KOPT-K1 (cell line): Measurements from ENCODE around the gene COL1A2.

Experiments used
- H3K27ac ChIP-seq: fragments of 200-600 bp; sonication (generic); 2 replicates; pipeline ENCODE4 v1.5.1; 2016; ENCODE audit warnings: antibody characterized with exemption, mild to moderate bottlenecking, low read depth, low read length; ENCODE audit not compliant: poor library complexity, severe bottlenecking
- H3K36me3 ChIP-seq: fragments of 200-600 bp; sonication (generic); 2 replicates; pipeline ENCODE4 v1.5.1; 2017; ENCODE audit warnings: antibody characterized with exemption, mild to moderate bottlenecking, low read length, moderate library complexity; ENCODE audit not compliant: insufficient read depth
- H3K9me3 ChIP-seq: fragments of 200-600 bp; sonication (generic); 2 replicates; pipeline ENCODE4 v1.5.1; 2017; ENCODE audit warnings: antibody characterized with exemption, low read length, mild to moderate bottlenecking; ENCODE audit not compliant: insufficient read depth, poor library complexity, severe bottlenecking

Gene COL1A2

GRCh38 chr7:94394109-94394436 lies 622 bp upstream of the COL1A2 start:
- Histone ChIP-seq H3K9me3 (no peaks in the 10 kb centered on the region), H3K27ac (no peak overlapping the region), H3K36me3 (no peaks in the 10 kb centered on the region)

GRCh38 chr7:94395141-94396036 lies 694 bp downstream of the COL1A2 start:
- H3K27ac ChIP-seq = no peak overlapping the region
- no peaks in the 10 kb centered on the region for H3K9me3 ChIP-seq
- no peaks in the 10 kb centered on the region for H3K36me3 ChIP-seq

- no peaks in the 10 kb centered on the region for H3K36me3 ChIP-seq
- H3K27ac ChIP-seq = no peak overlapping the region
- H3K9me3 ChIP-seq = no peaks in the 10 kb centered on the region
Measured at GRCh38 chr7:94396037-94396431, 1.3 kb downstream of the COL1A2 start.

GRCh38 chr7:94396596-94396995 lies 1.9 kb downstream of the COL1A2 start:
- no peaks in the 10 kb centered on the region for H3K36me3 ChIP-seq
- no peak overlapping the region for H3K27ac ChIP-seq
- no peaks in the 10 kb centered on the region for H3K9me3 ChIP-seq

- no peak overlapping the region for H3K27ac ChIP-seq
- no peaks in the 10 kb centered on the region for H3K9me3 ChIP-seq
- no peaks in the 10 kb centered on the region for H3K36me3 ChIP-seq
Measured at GRCh38 chr7:94397722-94398121, 3.0 kb downstream of the COL1A2 start.

- Histone ChIP-seq H3K9me3 (no peaks in the 10 kb centered on the region), H3K27ac (no peak overlapping the region), H3K36me3 (no peaks in the 10 kb centered on the region)
Measured at GRCh38 chr7:94398841-94399240, 4.1 kb downstream of the COL1A2 start.

- Histone ChIP-seq H3K27ac (no peak overlapping the region), H3K9me3 (no peaks in the 10 kb centered on the region), H3K36me3 (no peaks in the 10 kb centered on the region)
Measured at GRCh38 chr7:94400022-94400421, 5.3 kb downstream of the COL1A2 start.

GRCh38 chr7:94400643-94401427 lies 6.1 kb downstream of the COL1A2 start:
- Histone ChIP-seq H3K9me3 (no peaks in the 10 kb centered on the region), H3K27ac (no peak overlapping the region), H3K36me3 (no peaks in the 10 kb centered on the region)

GRCh38 chr7:94401428-94401814 lies 6.7 kb downstream of the COL1A2 start:
- Histone ChIP-seq H3K9me3 (no peaks in the 10 kb centered on the region), H3K27ac (no peak overlapping the region), H3K36me3 (no peaks in the 10 kb centered on the region)

GRCh38 chr7:94403546-94403945 lies 8.9 kb downstream of the COL1A2 start:
- no peak overlapping the region for H3K27ac ChIP-seq
- no peaks in the 10 kb centered on the region for H3K36me3 ChIP-seq
- no peaks in the 10 kb centered on the region for H3K9me3 ChIP-seq

- Histone ChIP-seq H3K36me3 (no peaks in the 10 kb centered on the region), H3K27ac (no peak overlapping the region), H3K9me3 (no peaks in the 10 kb centered on the region)
Measured at GRCh38 chr7:94405506-94405905, 10.8 kb downstream of the COL1A2 start.

- Histone ChIP-seq H3K9me3 (no peaks in the 10 kb centered on the region), H3K36me3 (no peaks in the 10 kb centered on the region), H3K27ac (no peak overlapping the region)
Measured at GRCh38 chr7:94406696-94407095, 12.0 kb downstream of the COL1A2 start.

- Histone ChIP-seq H3K9me3 (no peaks in the 10 kb centered on the region), H3K36me3 (no peaks in the 10 kb centered on the region), H3K27ac (no peak overlapping the region)
Measured at GRCh38 chr7:94409200-94409948, 14.7 kb downstream of the COL1A2 start.

- no peaks in the 10 kb centered on the region for H3K36me3 ChIP-seq
- H3K27ac ChIP-seq = no peak overlapping the region
Measured at GRCh38 chr7:94410413-94411187, 15.9 kb downstream of the COL1A2 start.

GRCh38 chr7:94411188-94411466 lies 16.4 kb downstream of the COL1A2 start:
- Histone ChIP-seq H3K36me3 (no peaks in the 10 kb centered on the region), H3K9me3 (no peaks in the 10 kb centered on the region), H3K27ac (no peak overlapping the region)

More at GRCh38 chr7:94410413-94411187, 15.9 kb downstream of the COL1A2 start:
- H3K9me3 ChIP-seq = no peaks in the 10 kb centered on the region
